SK-N-SH (cell line): ENCODE results near the gene WDR82. TPM values are rescaled to one million over a fixed set of nuclear protein-coding genes. Genes with fewer than 3 reads are reported as not detected.

Source experiments
- CTCF ChIA-PET: fragments of 300-600, 350-600 bp; formaldehyde crosslinking; extraction: SDS; loops from one replicate; lab custom pipeline; 2021; lab: Yijun Ruan, JAX
- POLR2A ChIA-PET: fragments of 350-600 bp; sonication (Branson Sonifier 250); formaldehyde crosslinking; extraction: SDS; loops from one replicate; lab custom pipeline; 2020; ENCODE audit warnings: antibody characterized with exemption, inconsistent platforms; lab: Yijun Ruan, JAX
- DNase-seq: peaks from one replicate; pipeline ENCODE4 v3.0.0; 2012
- H2AFZ ChIP-seq: fragments of 200-600 bp; sonication (generic); 2 replicates; pipeline ENCODE4 v1.8.1; 2016; ENCODE audit warnings: antibody characterized with exemption, mild to moderate bottlenecking, low read depth
- H3F3A ChIP-seq: fragments of 200-600 bp; sonication (generic); replicated peaks from 2 replicates; pipeline ENCODE3; 2016; ENCODE audit warnings: antibody characterized with exemption, mild to moderate bottlenecking; ENCODE audit not compliant: insufficient read depth
- H3K27ac ChIP-seq, 2 experiments: fragments of 200-500 bp in 1 of 2; fragments of 200-600 bp in 1 of 2; sonication (Bioruptor generic) in 1 of 2; sonication (generic), shearing (Covaris generic) in 1 of 2; 2 replicates each; pipeline versions ENCODE4 v1.5.1 to v1.6.1; 2014 to 2016; ENCODE audit warnings: low read depth in 2 of 2, inconsistent platforms in 1 of 2, low read length in 1 of 2, mild to moderate bottlenecking in 1 of 2, mixed read lengths in 1 of 2
- H3K27me3 ChIP-seq: fragments of 200-600 bp; sonication (generic), shearing (Covaris generic); 2 replicates; pipeline ENCODE4 v1.6.1; 2016; ENCODE audit warnings: mixed run types; ENCODE audit not compliant: insufficient read depth
- H3K36me3 ChIP-seq, 2 experiments: fragments of 200-500 bp in 1 of 2; fragments of 200-600 bp in 1 of 2; sonication (Bioruptor generic) in 1 of 2; sonication (generic) in 1 of 2; replicated peaks in 1 of 2; 2 replicates each; pipeline versions ENCODE3 to v1.5.1; 2014 to 2016; ENCODE audit warnings: low read length in 1 of 2, mild to moderate bottlenecking in 1 of 2; ENCODE audit not compliant: insufficient read depth in 2 of 2, control insufficient read depth in 1 of 2
- H3K4me1 ChIP-seq, 2 experiments: fragments of 200-500 bp in 1 of 2; fragments of 200-600 bp in 1 of 2; sonication (Bioruptor generic) in 1 of 2; sonication (generic), shearing (Covaris generic) in 1 of 2; 2 replicates each; pipeline versions ENCODE4 v1.5.1 to v1.6.1; 2014 to 2016; ENCODE audit warnings: low read depth in 1 of 2, low read length in 1 of 2, mixed run types in 1 of 2; ENCODE audit not compliant: insufficient read depth in 2 of 2, control insufficient read depth in 1 of 2
- H3K4me2 ChIP-seq: fragments of 200-600 bp; sonication (generic), shearing (Covaris generic); 2 replicates; pipeline ENCODE4 v1.6.1; 2017; ENCODE audit warnings: mixed run types
- H3K4me3 ChIP-seq, 2 experiments: fragments of 200-500 bp in 1 of 2; fragments of 200-600 bp in 1 of 2; sonication (Bioruptor generic) in 1 of 2; sonication (generic), shearing (Covaris generic) in 1 of 2; 2 replicates each; pipeline versions ENCODE4 v1.5.1 to v1.8.1; 2014 to 2016; ENCODE audit warnings: low read depth in 2 of 2, inconsistent platforms in 1 of 2, low read length in 1 of 2, mild to moderate bottlenecking in 1 of 2, mixed read lengths in 1 of 2, moderate library complexity in 1 of 2
- H3K79me2 ChIP-seq: fragments of 200-600 bp; sonication (generic); 2 replicates; pipeline ENCODE4 v1.8.1; 2017; ENCODE audit warnings: mild to moderate bottlenecking; ENCODE audit not compliant: insufficient read depth
- H3K9ac ChIP-seq: fragments of 200-600 bp; sonication (generic); 2 replicates; pipeline ENCODE4 v1.6.1; 2017; ENCODE audit warnings: mixed run types
- H3K9me2 ChIP-seq: fragments of 200-600 bp; sonication (generic); 2 replicates; pipeline ENCODE4 v1.6.1; 2017; ENCODE audit warnings: mixed run types
- H3K9me3 ChIP-seq: fragments of 200-600 bp; sonication (generic); 2 replicates; pipeline ENCODE4 v1.6.1; 2017; ENCODE audit warnings: mixed run types, mild to moderate bottlenecking, moderate library complexity
- H4K20me1 ChIP-seq: fragments of 200-600 bp; sonication (generic); 2 replicates; pipeline ENCODE4 v1.6.1; 2017; ENCODE audit warnings: mild to moderate bottlenecking, mixed run types; ENCODE audit not compliant: insufficient read depth
- CTCF ChIP-seq: fragments of 200-600 bp; sonication (generic); IDR thresholded peaks from 2 replicates; pipeline ENCODE4 v1.6.1; 2017; ENCODE audit warnings: antibody characterized with exemption, mild to moderate bottlenecking, moderate library complexity
- EP300 ChIP-seq, 2 experiments: IDR thresholded peaks; 2 replicates each; pipeline versions ENCODE4 v1.4.0 to v1.6.1; 2012; ENCODE audit warnings: borderline replicate concordance in 1 of 2, low read depth in 1 of 2, low read length in 1 of 2
- EZH2phosphoT487 ChIP-seq: fragments of 200-600 bp; sonication (generic); IDR thresholded peaks from 2 replicates; pipeline ENCODE4 v1.6.1; 2017; ENCODE audit warnings: low read depth, mixed run types, mild to moderate bottlenecking, antibody characterized with exemption, moderate library complexity, borderline replicate concordance
- FOSL2 ChIP-seq: IDR thresholded peaks from 2 replicates; pipeline ENCODE4 v1.4.0; 2012; ENCODE audit warnings: low read depth, mild to moderate bottlenecking, moderate library complexity, borderline replicate concordance
- FOXM1 ChIP-seq: IDR thresholded peaks from 2 replicates; pipeline ENCODE4 v1.4.0; 2012; ENCODE audit warnings: low read depth, mild to moderate bottlenecking
- GABPA ChIP-seq: IDR thresholded peaks from 2 replicates; pipeline ENCODE4 v1.4.0; 2012; ENCODE audit warnings: low read depth, mild to moderate bottlenecking
- GATA2 ChIP-seq: sonication (generic); formaldehyde crosslinking; IDR thresholded peaks from 2 replicates; pipeline ENCODE4 v1.5.0; 2020; ENCODE audit warnings: mild to moderate bottlenecking, missing genetic modification reagents
- JUND ChIP-seq: IDR thresholded peaks from 2 replicates; pipeline ENCODE4 v1.4.0; 2012
- MAX ChIP-seq: IDR thresholded peaks from 2 replicates; pipeline ENCODE4 v1.4.0; 2012; ENCODE audit warnings: low read depth
- MEF2A ChIP-seq: IDR thresholded peaks from 2 replicates; pipeline ENCODE4 v1.4.0; 2012; ENCODE audit warnings: low read depth, borderline replicate concordance
- MXI1 ChIP-seq: IDR thresholded peaks from 2 replicates; pipeline ENCODE4 v1.6.1; 2012; ENCODE audit warnings: mild to moderate bottlenecking, low read depth, low read length, improper control_type of control experiment
- NFIC ChIP-seq: IDR thresholded peaks from 2 replicates; pipeline ENCODE4 v1.4.0; 2012; ENCODE audit warnings: borderline replicate concordance
- NRF1 ChIP-seq: IDR thresholded peaks from 2 replicates; pipeline ENCODE4 v1.6.1; 2012; ENCODE audit warnings: low read depth, mild to moderate bottlenecking, low read length
- RCOR1 ChIP-seq: fragments of 150-350 bp; IDR thresholded peaks from 2 replicates; pipeline ENCODE4 v1.6.1; 2017; ENCODE audit warnings: antibody characterized with exemption, low read length
- REST ChIP-seq: IDR thresholded peaks from 2 replicates; pipeline ENCODE4 v1.6.1; 2012; ENCODE audit warnings: mild to moderate bottlenecking, low read depth, low read length, moderate library complexity
- SIN3A ChIP-seq: IDR thresholded peaks from 2 replicates; pipeline ENCODE4 v1.6.1; 2012; ENCODE audit warnings: low read depth, mild to moderate bottlenecking, low read length, moderate library complexity, borderline replicate concordance
- SMC3 ChIP-seq: IDR thresholded peaks from 2 replicates; pipeline ENCODE4 v1.6.1; 2012; ENCODE audit warnings: low read depth, low read length, improper control_type of control experiment
- YY1 ChIP-seq: IDR thresholded peaks from 2 replicates; pipeline ENCODE4 v1.4.0; 2012; ENCODE audit warnings: low read depth, mild to moderate bottlenecking
- ZBTB33 ChIP-seq: IDR thresholded peaks from 2 replicates; pipeline ENCODE4 v1.4.0; 2012; ENCODE audit warnings: low read depth, borderline replicate concordance
- WGBS: methylation state at CpG from one replicate; pipeline ENCODE4 v1.1.6; 2017; ENCODE audit warnings: low lambda C conversion rate; 5-methylcytosine and 5-hydroxymethylcytosine counted together
- polyA plus RNA-seq, 3 experiments: library from polyadenylated mRNA; depleted of rRNA; stranded (reverse); fragments of >200 nt; gene quantifications; 2 replicates each; pipeline ENCODE4 v1.2.3, GENCODE V29; 2012

The WDR82 gene
- polyA plus RNA-seq, 1 of the 3 experiments (the other 2 are of a cell fraction), result 41.2 TPM

GRCh38 chr3:52218937-52219650, 59.4 kb downstream of the WDR82 start:
- TF ChIP-seq EZH2phosphoT487 (no peak), SMC3 (no peak), FOSL2 (no peak), MAX (no peak), NFIC (no peak), MEF2A (no peak), EP300 (IDR thresholded peaks at IDR 0.05; ENCODE audit: borderline replicate concordance in 1 of 2, low read depth in 1 of 2, low read length in 1 of 2) (no peak), GATA2 (no peak), SIN3A (no peak), FOXM1 (no peak), JUND (no peak), REST (no peak), GABPA (no peak), MXI1 (no peak), RCOR1 (no peak), YY1 (no peak), ZBTB33 (no peak), NRF1 (no peak), CTCF (no peak)
- Histone ChIP-seq H3K9me3 (no peaks in the 10 kb centered on the region), H3K27me3 (no peaks in the 10 kb centered on the region), H3K4me1 (peaks cover 12 to 19% of the 10 kb centered on the region in 2 experiments; a peak in 3 of 4 replicates), H2AFZ (peak overlapping the region; percentile 30; the same call in 1 of the 2 replicates), H3K4me3 (no peak overlapping the region), H3K36me3 (peaks cover 9 to 14% of the 10 kb centered on the region in 2 experiments), H3K4me2 (no peak overlapping the region), H3K79me2 (no peaks in the 10 kb centered on the region), H3K9me2 (no peaks in the 10 kb centered on the region), H4K20me1 (no peaks in the 10 kb centered on the region), H3F3A (peaks cover 15% of the 10 kb centered on the region), H3K27ac (no peak overlapping the region; a peak in 1 of 4 replicates), H3K9ac (no peak overlapping the region)
- CTCF ChIA-PET, result interaction anchor here (1.2 to 16.1 kb wide), 12 partner anchors 9 to 228 kb away, joined by 3 to 257 read pairs (median 26); partner anchors contain the start of genes PPM1M, TWF2 and WDR82
- POLR2A ChIA-PET, result interaction anchor here (2.6 kb wide), 1 partner anchor 60 kb away, joined by 16 read pairs; the partner anchor contains the start of gene WDR82
- WGBS, result 100% methylated on average over 3 of the region's 6 CpGs
- DNase-seq, result no peak
